ENCODE measurements around the gene SLC2A1.

- no peak for TF ChIP-seq CTCF (IDR thresholded peaks at IDR 0.05)
- no peak for TF ChIP-seq POLR2A (IDR thresholded peaks at IDR 0.05)
These were observed 3.2 kb downstream of the SLC2A1 start for GRCh38 chr1:42955311-42956063.

All from lower leg skin (tissue), 3 donors.